Gastroesophageal sphincter (tissue), 4 donors: ENCODE data around the gene PLCB1. TPM values are rescaled to one million over a fixed set of nuclear protein-coding genes. Genes with fewer than 3 reads are reported as not detected.

ENCODE experiments used
- ATAC-seq: fragments of 150-250 bp; one replicate; pipeline ENCODE4 v1.9.1; 2016; ENCODE audit warnings: mild to moderate bottlenecking, moderate library complexity
- H3K27ac ChIP-seq, 4 donors: fragments of 200-600 bp; sonication (generic) in 3 of 4; 1 replicate in 3 of 4; 2 replicates in 1 of 4; pipeline ENCODE4 v1.5.1; 2016 to 2019
- H3K27me3 ChIP-seq: fragments of 200-600 bp; sonication (generic); one replicate; pipeline ENCODE4 v1.5.1; 2019
- H3K36me3 ChIP-seq, 2 donors: fragments of 200-600 bp; sonication (generic); one replicate each; pipeline ENCODE4 v1.5.1; 2019; ENCODE audit warnings: control low read depth in 1 of 2
- H3K4me1 ChIP-seq, 3 donors: fragments of 200-600 bp; sonication (generic); 1 replicate in 2 of 3; 2 replicates in 1 of 3; pipeline ENCODE4 v1.5.1; 2016 to 2019; ENCODE audit warnings: control low read depth in 2 of 3
- H3K4me3 ChIP-seq, 2 donors: fragments of 200-600 bp; sonication (generic); one replicate each; pipeline ENCODE4 v1.5.1; 2019; ENCODE audit warnings: mild to moderate bottlenecking in 1 of 2, moderate library complexity in 1 of 2
- H3K9me3 ChIP-seq, 3 donors: fragments of 200-600 bp; sonication (generic); one replicate each; pipeline ENCODE4 v1.5.1; 2017 to 2019; ENCODE audit warnings: control low read depth in 2 of 3
- EP300 ChIP-seq: sonication (generic); formaldehyde crosslinking; IDR thresholded peaks from one replicate; pipeline ENCODE4 v1.6.1; 2017; ENCODE audit warnings: antibody characterized with exemption, mild to moderate bottlenecking
- POLR2A ChIP-seq, 2 donors: fragments of 450-650 bp; IDR thresholded peaks; one replicate each; pipeline ENCODE4 v1.6.1; 2017; ENCODE audit warnings: antibody characterized with exemption in 2 of 2, mild to moderate bottlenecking in 2 of 2, moderate library complexity in 1 of 2
- POLR2AphosphoS5 ChIP-seq: sonication (generic); formaldehyde crosslinking; IDR thresholded peaks from one replicate; pipeline ENCODE4 v1.6.1; 2017; ENCODE audit warnings: antibody characterized with exemption
- WGBS, 2 donors: methylation state at CpG; one replicate each; pipeline ENCODE4 v1.1.5; 2018; ENCODE audit warnings: low coverage in 1 of 2; 5-methylcytosine and 5-hydroxymethylcytosine counted together
- total RNA-seq, 4 donors: library from RNA; depleted of rRNA; stranded (reverse); fragments of >200 nt; gene quantifications; one replicate each; pipeline ENCODE4 v1.1.0, GENCODE V29; 2016
- TF ChIP-seq, protein P1 (sequence below), 4 experiments: fragments of 200-600 bp in 2 of 4; fragments of 450-650 bp in 2 of 4; sonication (generic) in 1 of 4; IDR thresholded peaks; one replicate each; pipeline ENCODE4 v1.5.1; 2017 to 2019; ENCODE audit warnings: antibody characterized with exemption in 4 of 4, mild to moderate bottlenecking in 2 of 4, moderate library complexity in 2 of 4

PLCB1 gene
- total RNA-seq, 4 donors from 2014 or later, result 60.8 to 104 (median 69.0) TPM

DNA sequence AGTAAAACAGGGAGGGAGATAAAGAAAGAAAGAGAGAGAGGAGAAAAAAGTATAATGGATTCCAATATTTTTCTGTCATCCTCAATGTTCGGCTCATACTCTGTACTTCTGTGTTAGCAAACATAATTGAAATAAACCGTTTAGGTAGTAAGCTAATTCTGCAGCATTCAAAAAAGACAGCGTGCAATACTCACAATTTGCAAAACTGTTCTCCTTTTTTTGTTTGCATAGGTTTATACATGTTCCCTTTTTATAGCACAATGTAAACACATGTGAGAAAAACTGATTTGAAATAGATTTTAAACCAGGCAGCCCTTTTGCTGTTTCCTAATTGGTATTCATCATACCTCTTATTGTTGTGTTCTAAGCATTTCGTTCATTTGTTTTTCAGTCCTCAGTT is 188.9 kb downstream of the PLCB1 start:
- 82 to 88% methylated on average over 4 of the region's 4 CpGs for WGBS, 2 donors
- Histone ChIP-seq H3K4me3 (no peak overlapping the region), H3K27ac (no peak overlapping the region), H3K9me3 (no peaks in the 10 kb centered on the region), H3K4me1 (peaks cover 0 to 74% (median 8%) of the 10 kb centered on the region in 3 donors), H3K36me3 (no peaks in the 10 kb centered on the region), H3K27me3 (no peaks in the 10 kb centered on the region)
- no peak for TF ChIP-seq POLR2A (IDR thresholded peaks at IDR 0.05)
- no peak for TF ChIP-seq EP300
- TF ChIP-seq, protein P1, sequence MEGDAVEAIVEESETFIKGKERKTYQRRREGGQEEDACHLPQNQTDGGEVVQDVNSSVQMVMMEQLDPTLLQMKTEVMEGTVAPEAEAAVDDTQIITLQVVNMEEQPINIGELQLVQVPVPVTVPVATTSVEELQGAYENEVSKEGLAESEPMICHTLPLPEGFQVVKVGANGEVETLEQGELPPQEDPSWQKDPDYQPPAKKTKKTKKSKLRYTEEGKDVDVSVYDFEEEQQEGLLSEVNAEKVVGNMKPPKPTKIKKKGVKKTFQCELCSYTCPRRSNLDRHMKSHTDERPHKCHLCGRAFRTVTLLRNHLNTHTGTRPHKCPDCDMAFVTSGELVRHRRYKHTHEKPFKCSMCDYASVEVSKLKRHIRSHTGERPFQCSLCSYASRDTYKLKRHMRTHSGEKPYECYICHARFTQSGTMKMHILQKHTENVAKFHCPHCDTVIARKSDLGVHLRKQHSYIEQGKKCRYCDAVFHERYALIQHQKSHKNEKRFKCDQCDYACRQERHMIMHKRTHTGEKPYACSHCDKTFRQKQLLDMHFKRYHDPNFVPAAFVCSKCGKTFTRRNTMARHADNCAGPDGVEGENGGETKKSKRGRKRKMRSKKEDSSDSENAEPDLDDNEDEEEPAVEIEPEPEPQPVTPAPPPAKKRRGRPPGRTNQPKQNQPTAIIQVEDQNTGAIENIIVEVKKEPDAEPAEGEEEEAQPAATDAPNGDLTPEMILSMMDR (IDR thresholded peaks at IDR 0.05), result no peak
- no peak for TF ChIP-seq POLR2AphosphoS5
- ATAC-seq, result no peak

DNA sequence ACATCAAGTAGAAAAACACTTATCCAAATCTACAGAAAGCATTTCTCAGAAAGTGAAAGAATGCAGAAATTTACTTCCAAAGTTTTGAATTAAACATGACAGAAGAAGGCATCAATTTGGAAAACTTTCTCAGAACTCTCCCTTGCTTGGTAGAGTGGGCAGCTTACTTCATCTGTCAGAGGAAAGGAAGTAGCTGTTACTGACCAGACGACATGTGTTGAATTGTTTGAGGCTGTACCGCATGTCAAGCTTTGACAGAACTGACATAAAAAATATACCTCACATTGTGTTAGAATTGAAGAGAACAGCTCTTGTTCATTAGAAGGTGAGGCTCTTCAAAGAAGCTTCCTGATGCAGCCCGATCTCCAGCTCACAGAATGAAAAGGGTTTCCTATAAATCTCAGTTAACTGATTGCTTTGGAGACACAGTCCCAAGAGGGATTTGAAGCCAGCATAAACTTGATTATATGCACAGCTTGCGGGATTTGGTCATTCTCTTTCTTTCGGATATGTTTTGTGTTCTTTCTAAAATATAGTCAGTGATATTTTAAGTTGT is 190.7 kb downstream of the PLCB1 start:
- 47 to 69% methylated on average over 5 of the region's 5 CpGs for WGBS, 2 donors
- no peak overlapping the region for H3K4me3 ChIP-seq
- TF ChIP-seq EP300 (no peak), POLR2A (IDR thresholded peaks at IDR 0.05) (no peak), POLR2AphosphoS5 (no peak)
- TF ChIP-seq, protein P1 (IDR thresholded peaks at IDR 0.05), result no peak
- no peak for ATAC-seq
- H3K4me1 ChIP-seq, result peaks cover 0 to 77% (median 8%) of the 10 kb centered on the region in 3 donors
- no peaks in the 10 kb centered on the region for H3K9me3 ChIP-seq
- H3K27me3 ChIP-seq, result no peaks in the 10 kb centered on the region
- H3K27ac ChIP-seq, result no peak overlapping the region
- no peaks in the 10 kb centered on the region for H3K36me3 ChIP-seq

DNA sequence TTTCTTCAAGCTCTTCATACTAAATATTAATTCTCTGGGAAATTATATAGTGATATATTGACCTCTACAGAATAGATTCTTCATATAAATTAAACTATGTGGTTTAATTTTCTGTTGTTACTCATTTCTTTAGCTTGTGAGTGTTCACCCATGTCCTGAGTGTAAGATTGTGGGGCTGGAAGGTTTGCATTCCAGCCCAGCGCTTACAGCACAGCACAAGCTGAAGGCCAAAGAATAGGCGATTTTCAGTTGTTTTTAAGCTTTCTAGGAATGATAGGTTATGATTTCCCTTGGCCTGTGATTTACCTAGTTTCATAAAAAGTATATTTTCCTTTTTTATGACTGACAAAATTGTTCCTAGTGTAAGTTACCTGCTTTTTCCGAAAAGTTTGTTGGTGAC is 194.1 kb downstream of the PLCB1 start:
- no peaks in the 10 kb centered on the region for H3K9me3 ChIP-seq
- no peak overlapping the region for H3K4me3 ChIP-seq
- H3K4me1 ChIP-seq, result peaks cover 0 to 63% (median 4%) of the 10 kb centered on the region in 3 donors
- no peak for TF ChIP-seq EP300
- TF ChIP-seq POLR2A (IDR thresholded peaks at IDR 0.05), result no peak
- TF ChIP-seq, protein P1 (IDR thresholded peaks at IDR 0.05), result no peak
- no peak for TF ChIP-seq POLR2AphosphoS5
- WGBS, 2 donors, result 54 to 76% methylated on average over 3 of the region's 3 CpGs
- H3K27me3 ChIP-seq, result no peaks in the 10 kb centered on the region
- peak overlapping the region in 1 of 4 donors; percentile 8 for H3K27ac ChIP-seq
- ATAC-seq, result no peak
- H3K36me3 ChIP-seq, result no peaks in the 10 kb centered on the region

DNA sequence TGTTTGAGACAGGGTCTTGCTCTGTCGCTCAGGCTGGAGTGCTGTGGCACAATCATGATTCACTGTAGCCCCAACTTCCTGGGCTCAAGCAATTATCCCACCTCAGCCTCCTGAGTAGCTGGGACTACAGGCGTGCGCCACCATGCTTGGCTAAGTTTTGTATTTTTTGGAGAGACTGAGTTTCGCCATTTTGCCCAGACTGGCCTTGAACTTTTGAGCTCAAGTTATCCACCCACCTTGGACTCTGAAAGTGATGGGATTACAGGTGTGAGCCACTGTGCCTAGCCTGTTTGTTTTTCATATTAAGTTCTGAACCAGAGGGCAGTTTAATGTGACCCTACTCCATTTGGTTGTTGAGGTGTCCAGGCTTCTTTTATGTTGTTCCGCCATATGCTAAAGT is 194.8 kb downstream of the PLCB1 start:
- no peak for ATAC-seq
- H3K9me3 ChIP-seq, result no peaks in the 10 kb centered on the region

DNA sequence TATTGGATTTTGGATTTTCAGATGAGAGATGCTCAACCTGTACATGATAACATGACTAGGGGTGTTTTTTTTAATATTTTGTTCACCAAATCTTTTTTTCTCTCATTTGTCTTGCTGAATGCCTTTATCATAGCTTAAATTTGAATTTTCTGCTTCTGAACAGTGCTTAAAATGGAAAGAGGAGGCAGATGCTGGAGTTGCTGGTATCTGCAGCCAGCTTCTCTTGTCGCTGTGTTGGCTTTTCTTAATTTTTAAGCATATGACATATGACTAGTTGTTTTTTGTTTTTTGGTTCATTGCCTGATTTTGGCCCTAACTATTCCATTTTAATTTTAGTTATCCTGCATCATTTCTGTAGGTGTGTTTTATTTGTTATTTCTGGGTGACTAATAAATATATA is 196.1 kb downstream of the PLCB1 start:
- no peak for ATAC-seq
- 90 to 94% methylated on average over 1 of the region's 1 CpG for WGBS, 2 donors
- H3K27ac ChIP-seq, result no peak overlapping the region
- H3K9me3 ChIP-seq, result no peaks in the 10 kb centered on the region
- H3K36me3 ChIP-seq, result no peaks in the 10 kb centered on the region
- peaks cover 4 to 59% (median 9%) of the 10 kb centered on the region in 3 donors for H3K4me1 ChIP-seq
- TF ChIP-seq POLR2A (IDR thresholded peaks at IDR 0.05) (no peak), POLR2AphosphoS5 (no peak), EP300 (no peak)
- TF ChIP-seq, protein P1 (IDR thresholded peaks at IDR 0.05), result no peak
- H3K4me3 ChIP-seq, result no peak overlapping the region
- no peaks in the 10 kb centered on the region for H3K27me3 ChIP-seq

More for the DNA sequence above, 194.8 kb downstream of the PLCB1 start:
- TF ChIP-seq POLR2AphosphoS5, result no peak
- TF ChIP-seq POLR2A (IDR thresholded peaks at IDR 0.05), result no peak
- TF ChIP-seq EP300, result no peak
- TF ChIP-seq, protein P1 (IDR thresholded peaks at IDR 0.05), result no peak
- 93 to 96% methylated on average over 3 to 4 of the region's 5 CpGs for WGBS, 2 donors
- H3K4me3 ChIP-seq, result no peak overlapping the region
- no peak overlapping the region for H3K27ac ChIP-seq
- H3K36me3 ChIP-seq, result no peaks in the 10 kb centered on the region
- peaks cover 4 to 63% (median 7%) of the 10 kb centered on the region in 3 donors for H3K4me1 ChIP-seq
- H3K27me3 ChIP-seq, result no peaks in the 10 kb centered on the region
